ENCODE results near the gene RRN3.
"Not testable (repeated sequence)": the region's sequence is repeated elsewhere in the genome, so short reads cannot be mapped to it uniquely, and the experiment has no call there.

RRN3 gene

DNA sequence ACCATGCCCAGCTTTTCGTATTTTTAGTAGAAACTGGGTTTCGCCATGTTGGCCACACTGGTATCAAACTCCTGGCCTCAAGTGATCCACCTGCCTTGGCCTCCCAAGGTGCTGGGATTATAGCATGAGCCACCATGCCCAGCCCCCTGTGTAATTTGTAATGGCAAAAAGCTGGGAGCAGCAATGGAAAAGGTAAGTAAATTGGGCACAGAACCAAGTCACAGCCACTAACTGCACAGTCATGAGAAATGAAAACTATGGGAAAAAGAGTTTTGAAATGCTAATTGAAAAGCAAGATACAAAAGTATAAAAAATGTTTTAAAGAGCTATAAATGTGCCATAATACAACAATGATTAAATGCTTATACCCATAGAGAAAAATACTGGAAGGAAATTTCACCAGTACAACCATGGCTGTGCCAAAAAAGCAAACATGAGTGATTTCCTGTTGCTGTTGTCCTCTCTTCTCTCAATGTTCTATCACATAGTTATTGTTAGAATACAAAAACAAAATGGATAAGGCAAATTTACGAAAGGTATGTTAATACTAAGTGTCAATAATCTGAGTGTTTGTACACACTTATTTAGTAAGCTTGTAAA lies 44.4 kb downstream of the RRN3 start:
- no peak for DNase-seq

DNA sequence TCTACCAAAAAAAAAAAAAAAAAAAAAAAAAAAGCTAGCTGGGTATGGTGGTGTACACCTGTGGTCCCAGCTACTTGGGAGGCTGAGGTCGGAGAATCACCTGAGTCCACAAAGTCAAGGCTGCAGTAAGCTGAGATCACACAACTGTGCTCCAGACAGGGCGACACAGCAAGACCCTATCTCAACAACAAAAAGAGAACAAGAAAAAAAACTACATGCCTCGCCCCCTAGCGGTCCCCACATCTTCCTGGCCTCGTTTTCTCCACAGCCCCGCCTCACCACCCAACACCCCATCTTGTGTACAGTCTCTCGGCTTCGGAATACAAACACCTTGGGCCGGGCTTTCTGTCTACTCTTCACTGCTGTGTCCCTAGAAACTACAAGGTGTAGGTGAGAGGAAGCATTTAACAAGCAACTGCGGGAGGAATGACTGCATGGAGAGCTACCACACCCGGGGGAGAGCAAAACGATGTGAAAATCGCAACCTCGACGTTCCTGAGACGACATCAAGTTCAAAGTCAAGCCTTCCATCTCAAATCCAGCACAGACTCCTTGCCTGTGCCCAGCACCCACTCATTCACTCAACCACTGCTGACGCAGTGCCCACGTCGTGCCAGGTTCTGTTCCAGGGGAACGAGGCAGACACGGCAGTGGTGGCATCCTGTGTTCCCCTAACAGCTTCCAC lies 47.2 kb downstream of the RRN3 start:
- DNase-seq: no peak

DNA sequence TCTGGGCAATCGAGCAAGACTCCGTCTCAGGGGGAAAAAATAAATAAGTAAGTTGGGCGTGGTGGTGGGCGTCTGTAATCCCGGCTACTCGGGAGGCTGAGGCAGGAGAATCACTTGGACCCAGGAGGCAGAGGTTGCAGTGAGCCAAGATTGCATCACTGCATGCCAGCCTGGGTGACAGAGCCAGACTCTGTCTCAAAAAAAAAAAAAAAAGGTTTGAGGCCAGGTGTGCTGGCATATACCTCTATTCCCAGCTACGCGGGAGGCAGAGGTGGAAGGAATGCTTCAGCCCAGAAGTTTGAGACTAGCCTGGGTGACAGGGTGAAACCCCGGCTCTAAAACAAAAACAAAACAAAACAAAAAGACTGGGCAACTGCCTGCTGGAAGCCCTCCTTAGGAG lies 48.8 kb downstream of the RRN3 start:
- DNase-seq: not testable (repeated sequence)

DNA sequence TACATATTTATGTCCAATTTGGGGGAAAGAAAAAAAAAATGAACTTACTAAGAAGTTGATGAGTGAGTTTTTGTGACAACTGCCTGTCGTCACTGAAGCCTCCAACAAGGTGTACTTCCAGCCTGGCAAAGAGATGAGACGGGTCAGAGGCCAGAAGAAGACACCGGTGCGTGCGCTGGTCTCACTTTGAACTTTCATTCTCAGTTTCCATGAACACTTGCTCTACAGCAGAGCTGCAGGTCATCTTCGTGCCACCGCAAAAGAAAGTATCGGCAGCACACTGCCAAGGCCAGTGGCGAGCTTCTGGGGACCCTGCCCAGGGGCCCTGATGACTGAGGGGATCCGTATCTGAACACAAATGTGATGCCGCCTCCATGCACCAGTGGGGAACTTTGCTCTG lies 49.8 kb downstream of the RRN3 start:
- DNase-seq: no peak

DNA sequence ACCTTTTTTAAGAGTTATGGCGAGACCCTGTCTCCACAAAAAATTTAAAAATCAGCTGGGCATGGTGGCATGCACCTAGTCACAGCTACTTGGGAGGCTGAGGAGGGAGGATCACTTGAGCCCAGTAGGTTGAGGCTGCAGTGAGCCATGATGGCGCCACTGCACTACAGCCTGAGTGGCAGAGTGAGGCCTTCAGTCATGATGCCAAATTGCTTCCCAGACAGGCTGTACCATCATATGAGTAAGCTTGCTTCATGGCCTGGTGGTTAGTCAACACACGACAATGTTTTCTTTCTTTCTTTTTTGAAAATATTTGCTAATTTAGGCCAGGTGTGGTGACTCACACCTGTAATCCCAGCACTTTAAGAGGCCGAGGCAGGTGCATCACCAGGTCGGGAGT lies 50.7 kb downstream of the RRN3 start:
- DNase-seq: no peak

DNA sequence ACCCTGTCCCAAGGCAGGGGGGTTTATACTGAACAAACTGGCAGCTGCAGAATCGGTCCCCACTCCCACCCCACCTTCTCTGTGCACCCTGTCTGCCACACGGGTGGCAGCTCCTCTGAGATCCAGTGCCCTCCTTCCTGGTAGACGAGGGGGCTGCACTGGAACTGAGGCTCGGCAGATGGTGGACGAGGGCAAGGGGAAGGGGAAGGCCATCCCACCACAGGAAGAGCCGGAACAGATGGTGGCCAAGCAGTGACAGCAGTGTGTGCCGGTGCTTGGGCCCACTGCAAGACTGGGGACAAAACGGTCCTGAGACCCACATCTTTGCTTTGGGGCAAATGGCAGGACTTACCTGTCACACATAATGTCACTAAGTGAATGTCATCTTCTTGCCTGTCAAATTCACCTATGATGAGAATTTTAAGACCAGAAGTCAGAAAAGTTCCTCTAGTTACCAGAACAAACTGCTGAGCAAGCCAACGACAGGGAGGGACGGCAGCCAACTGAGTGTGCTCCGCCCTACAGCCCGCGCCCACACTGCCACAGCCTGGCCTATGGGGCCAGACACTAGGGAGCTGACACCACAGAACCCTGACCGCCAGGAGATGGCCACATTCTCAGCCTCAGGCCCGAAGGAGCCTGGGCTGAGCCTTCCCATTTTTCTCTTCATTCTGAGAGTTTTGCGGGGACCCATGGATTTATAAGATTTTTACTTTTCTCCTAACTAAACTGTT lies 52.6 kb downstream of the RRN3 start:
- DNase-seq: no peak

DNA sequence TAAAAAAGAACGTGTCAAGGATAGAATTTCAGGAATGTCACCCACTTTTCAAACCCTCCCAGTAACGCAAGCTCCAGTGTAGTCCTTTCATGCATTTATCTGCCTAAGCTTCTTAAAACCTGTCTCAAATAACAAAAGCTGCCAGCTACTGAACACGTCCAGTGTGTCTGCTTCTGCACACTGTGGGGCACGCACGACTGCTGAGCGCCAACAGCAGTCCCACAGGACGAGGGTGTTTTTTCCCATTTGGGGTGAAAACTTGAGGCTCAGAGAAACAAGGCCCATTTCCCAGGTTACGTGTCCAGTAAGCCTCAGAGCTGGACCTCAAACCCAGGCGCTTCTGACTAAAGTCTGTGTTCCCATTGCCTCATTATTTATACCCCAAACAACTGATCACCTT lies 55.4 kb downstream of the RRN3 start:
- no peak for DNase-seq

DNA sequence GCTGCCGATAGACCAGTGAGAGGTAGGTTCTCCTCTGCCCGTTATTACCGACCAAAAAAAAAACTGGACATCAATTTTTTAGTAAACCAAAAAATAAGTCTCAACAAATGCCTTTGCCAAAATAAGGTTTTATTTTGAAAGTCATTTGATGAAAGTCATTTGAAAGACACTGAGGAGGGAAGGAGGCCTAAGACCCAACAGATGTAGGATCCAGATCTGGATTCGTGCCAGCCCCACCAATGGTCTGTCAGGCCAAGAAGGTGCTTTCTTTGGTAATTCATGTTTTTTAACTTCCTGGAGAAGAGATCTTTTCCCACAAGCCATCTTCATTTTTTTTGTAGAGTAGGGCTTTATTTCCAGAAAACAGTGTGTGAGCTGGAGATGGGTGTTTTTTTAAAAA lies 56.3 kb downstream of the RRN3 start:
- no peak for DNase-seq

DNA sequence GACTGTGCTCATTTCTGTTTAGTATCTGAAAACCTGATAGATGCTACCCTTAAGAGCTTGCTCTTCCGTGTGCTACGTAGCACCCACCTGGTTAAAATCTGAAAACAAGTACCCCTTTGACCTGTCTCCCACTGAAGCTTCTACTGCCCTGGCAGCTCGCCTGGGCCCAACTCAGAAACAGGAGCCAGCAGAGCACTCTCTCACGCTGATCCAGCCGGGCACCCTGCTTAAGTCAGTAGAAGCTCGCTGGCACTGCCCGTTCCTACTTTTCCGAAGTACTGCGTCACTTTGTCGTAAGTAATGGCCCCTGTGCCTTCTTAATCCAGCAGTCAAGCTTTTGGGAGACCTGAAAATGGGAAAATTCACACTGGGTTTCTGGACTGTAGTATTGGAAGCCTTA lies 57.1 kb downstream of the RRN3 start:
- no peak for DNase-seq

DNA sequence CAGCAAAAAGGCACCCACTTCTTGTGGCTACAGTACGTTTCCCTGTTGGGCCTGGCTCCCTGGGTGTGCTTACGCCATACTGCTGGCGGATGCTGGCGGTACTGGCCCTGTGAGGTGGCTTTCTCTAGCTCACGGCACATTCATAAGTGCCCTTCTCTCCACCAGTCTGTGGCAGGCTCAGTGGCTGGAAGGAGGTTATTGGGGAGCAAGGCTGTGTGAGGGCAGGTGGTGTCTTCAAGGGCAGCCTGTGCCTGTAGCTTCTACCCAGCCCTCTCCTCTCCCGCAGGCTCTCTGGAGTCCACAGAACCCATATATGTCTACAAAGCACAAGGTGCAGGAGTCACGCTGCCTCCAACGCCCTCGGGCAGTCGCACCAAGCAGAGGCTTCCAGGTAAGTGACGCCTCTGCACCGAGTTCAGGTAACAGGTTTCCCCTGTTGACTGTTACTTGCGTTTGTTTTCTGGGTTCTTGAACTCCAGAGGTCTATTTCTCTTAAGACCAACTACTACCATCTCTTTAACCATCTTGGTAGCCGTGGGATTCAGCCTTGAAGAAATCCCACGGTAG lies 58.8 kb downstream of the RRN3 start:
- no peak for DNase-seq

DNA sequence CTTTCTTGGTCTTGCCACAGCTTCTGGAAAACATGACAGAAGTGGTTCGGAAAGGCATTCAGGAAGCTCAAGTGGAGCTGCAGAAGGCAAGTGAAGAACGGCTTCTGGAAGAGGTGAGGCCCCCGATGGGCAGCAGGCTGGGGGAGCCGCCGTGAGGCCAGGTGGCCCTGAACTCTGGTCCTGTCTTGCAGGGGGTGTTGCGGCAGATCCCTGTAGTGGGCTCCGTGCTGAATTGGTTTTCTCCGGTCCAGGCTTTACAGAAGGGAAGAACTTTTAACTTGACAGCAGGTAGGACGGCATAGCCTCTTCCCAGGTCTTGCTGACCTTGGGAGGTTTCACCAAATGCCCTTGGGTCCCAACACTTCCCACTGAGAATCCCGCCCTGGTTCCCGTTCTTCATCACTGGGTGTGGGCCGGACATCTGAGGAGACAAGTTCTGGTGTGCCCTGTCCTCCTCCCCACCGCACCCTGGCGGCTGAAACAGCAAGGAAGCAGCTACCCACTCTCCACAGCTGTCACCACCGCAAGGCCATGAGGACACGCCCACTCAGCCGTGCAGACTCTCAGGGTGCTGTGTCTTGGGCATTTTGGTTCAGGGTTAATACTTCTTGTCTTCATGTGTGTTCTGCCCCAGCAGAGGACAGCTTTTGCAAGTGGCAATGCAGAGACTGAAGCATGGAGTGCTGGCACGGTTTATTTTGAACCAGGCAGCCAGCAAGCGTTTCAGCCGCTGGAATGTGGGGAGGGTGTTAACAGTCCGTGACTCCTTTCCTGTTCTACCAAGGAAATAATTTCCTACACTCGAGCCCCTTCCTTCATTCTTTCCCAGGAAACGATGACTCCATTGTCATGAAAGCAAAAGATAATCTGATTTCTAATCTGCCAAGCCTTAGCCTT lies 59.6 kb downstream of the RRN3 start:
- no peak for DNase-seq

DNA sequence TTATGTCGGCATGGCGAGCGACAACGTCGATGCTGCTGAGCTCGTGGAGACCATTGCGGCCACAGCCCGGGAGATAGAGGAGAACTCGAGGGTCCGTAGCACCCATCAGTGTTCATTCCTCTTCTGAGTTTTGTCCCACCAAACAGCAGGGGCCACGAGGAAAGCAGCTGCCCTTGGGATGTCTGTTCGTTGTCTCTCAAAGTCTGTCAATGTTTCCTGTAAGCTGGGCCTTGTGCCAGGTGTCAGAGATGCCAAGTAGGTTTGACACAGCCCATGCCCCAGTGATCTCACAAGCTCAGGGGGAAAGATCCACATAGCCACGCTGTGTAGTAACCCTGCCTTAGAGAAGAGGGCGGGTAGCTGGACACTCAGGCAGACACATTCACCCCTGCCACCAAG lies 60.8 kb downstream of the RRN3 start:
- DNase-seq: no peak

DNA sequence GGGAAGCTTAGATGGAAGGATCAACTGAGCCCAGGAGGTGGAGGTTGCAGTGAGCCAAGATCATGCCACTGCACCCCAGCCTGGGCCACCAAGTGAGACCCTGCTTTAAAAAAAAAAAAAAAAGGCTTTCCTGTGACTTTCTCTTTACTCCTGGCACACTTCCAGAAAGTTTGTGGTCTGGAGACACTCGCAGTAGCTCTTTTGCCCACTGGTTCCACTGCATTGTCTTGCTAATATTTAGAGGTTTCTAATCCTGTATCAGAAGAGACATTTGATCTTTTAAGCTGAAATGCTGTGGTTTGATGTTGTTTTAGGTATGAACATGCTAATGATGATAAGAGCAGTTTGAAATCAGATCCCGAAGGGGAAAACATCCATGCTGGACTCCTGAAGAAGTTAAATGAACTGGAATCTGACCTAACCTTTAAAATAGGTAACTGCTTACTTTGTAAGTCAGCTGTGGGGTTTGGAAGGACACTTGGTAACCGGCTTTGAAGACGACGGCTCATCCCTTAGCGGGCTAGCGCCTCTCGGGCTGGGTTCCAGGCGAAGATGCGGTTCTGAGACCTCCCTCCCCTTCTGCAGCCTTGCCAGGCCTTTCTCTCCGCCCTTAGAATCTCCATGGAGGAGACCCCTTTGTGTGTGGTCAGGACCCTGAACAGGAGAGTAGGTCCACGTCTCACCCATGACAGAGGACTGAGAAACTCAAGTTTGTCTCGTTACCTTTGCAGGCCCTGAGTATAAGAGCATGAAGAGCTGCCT lies 61.3 kb downstream of the RRN3 start:
- DNase-seq: no peak

DNA sequence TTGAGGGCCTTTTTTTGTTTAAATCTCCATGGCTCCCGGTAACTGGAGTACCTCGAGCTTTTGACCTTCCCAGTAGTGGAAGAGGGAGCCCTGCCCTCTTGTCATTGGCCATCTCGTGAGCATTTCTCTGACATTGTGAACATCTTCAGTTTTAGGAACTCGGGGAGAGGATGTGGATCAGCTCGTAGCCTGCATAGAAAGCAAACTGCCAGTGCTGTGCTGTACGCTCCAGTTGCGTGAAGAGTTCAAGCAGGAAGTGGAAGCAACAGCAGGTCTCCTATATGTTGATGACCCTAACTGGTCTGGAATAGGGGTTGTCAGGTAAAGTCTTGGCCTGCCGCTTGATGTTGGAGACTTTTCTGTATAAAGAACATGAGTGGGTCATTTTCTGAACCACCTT lies 62.5 kb downstream of the RRN3 start:
- no peak for DNase-seq

DNA sequence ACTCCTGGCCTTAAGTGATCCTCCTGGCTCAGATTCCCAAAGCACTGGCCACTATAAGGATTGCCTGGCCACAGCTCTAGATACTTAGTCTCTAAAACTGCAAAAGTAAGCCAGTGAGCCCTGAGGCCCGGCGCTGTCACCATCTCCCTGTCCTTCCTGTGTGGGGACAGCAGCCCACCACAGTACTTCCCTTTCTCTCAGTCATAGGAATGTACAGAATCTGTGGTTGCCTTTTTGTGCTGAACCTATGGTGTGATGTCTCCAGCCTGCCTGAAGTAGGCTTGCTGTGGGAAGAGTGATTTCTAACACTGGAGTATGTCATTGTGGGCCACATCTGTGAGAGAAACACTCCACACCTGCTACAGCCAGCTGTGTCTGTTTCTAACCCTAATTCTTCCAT lies 62.9 kb downstream of the RRN3 start:
- DNase-seq: no peak

DNA sequence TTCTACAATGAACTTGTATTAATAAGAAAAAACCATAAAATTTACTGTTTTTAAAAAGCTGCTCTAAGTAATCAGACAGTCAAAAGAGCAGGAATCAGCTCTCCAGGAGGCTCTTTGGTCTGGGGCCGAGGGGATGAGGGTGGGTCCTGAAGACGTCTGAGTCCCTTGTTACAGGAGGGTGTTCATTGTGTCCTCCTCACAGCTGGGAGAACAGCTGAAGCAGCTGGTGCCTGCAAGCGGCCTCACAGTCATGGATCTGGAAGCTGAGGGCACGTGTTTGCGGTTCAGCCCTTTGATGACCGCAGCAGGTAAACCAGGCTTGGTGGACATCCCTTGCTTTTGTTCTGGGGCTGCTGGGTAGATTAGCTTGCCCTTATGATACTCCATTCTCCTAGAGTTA lies 64.3 kb downstream of the RRN3 start:
- not testable (repeated sequence) for DNase-seq

DNA sequence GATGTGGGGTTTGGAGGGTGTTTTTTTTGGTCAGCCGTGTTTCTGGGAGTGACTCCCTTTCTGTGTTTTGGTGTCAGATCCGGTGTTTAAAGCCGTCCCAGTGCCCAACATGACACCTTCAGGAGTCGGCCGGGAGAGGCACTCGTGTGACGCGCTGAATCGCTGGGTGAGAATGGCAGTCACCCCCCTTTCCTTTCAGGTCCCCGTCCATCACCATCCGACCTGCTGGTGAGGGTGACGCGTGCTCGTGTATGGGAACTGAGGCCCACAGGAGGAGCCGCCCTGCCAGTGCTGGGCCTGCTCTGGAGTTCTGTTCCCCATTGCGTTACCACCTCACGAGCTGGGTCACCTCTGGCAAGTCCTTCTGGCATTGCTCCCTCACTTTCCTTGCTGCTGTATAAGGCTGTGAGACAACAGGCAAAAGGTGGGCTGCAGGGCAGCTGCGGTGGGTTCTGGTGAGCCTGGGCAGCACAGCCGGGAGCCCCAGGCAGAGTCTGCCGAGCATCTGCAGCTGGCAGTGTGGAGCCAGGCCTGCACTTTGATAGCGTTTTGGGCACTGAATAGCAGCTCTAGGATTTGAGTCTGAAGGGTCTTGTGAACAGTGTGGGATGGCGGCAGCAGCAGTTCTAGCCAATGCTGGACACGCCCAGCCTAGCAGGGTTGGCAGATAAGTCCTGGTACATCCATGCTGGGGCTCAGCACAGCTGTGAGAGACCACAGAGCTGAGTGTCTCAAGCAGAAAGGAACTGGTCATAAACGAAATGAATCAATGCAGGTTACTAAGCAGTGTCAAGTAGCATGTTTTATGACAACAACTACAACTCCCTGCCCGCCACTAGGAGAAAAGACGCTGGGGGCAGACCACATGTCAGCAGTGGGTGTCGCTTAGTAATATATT lies 65.0 kb downstream of the RRN3 start:
- not testable (repeated sequence) for DNase-seq

DNA sequence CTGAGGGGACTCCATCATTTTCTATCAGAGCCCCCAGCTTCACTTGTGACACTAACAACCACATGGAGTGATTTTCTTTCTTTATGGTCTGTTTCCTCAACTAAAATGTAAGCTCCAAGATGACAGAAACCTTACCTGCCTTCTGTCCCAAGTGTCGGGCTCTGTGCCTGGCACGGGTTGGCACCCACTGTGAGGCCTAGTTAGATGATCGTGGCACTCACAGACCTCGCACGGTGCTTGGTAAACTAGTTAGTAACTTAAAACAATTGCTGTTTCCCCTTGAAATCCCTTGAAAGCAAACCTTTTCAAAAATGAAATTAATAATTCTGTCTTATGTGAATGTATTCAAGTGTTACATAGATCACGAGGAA lies 65.7 kb downstream of the RRN3 start:
- not testable (repeated sequence) for DNase-seq

DNA sequence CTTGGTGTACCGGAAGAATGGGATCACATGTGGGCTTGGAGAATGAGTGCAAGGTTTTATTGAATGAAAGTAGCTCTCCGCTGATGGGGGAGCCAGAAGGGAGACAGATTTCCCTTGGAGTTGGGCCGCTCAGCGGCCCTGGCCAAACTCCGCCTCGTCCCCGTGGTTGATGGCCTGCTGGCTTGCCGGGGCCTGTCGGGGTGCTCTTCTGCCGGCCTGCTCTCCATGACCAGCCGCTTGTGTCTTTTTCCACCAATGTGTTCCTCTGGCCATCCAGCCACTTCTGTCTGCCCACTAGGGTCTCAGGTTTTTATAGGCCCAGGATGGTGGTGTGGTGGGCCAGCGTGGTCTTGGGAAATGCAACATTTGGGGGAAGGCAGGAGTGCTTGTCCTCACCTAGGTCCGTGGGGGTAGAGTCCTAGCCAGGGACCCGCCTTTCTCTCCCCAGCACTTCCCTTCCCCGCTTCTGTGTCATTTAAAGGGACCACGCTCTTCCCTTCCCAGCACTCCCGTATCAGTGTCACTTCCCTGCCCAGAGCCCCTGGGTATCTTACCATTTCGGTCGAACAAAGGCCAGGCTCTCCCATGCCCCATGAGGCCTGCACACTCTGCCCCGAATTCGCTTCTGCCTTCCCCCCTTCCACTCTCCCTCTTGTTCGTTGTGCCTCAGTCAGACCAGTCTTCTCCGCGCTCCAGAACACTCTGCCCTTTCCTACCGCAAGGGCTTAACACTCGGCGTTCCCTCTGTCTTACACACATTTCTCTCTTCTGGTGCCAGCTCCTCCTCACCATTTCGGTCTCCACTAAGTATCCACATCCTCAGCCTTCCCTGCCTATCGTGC lies 66.3 kb downstream of the RRN3 start:
- DNase-seq: not testable (repeated sequence)

DNA sequence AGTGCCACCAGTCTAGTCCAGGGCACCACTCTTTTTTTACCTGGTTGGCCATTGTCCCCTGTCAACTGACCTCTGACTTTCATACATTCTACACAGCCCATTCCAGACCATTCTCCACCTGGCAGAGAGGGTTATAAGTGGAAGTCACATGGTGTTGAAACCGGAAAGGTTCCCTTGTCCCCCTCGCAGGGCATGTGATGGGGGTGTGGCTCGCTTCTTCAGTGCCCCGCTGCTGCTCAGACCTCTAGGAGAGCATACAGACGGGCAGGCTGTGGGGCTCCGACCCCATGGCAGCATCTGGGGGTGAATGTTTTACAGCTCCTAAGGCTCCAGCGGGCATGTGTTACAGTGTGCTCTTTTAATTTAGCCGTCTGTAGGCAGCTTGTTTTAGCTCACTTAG lies 67.0 kb downstream of the RRN3 start:
- DNase-seq: not testable (repeated sequence)

All from amniotic stem cell (primary cell).